RWPE2 (cell line): ENCODE measurements around the gene PRICKLE4.

Experiments
- ATAC-seq: fragments of 200-7000 bp; cut with Tn5 transposase; 3 replicates; pipeline ENCODE4 v1.9.1; 2021; ENCODE audit warnings: low read depth
- DNase-seq: peaks from one replicate; pipeline ENCODE4 v3.0.0-alpha.2; 2020; ENCODE audit warnings: low spot score
- H3K27ac ChIP-seq: fragments of 450-650 bp; 2 replicates; pipeline ENCODE4 v1.5.1; 2017; ENCODE audit warnings: mild to moderate bottlenecking; ENCODE audit not compliant: poor library complexity, severe bottlenecking
- H3K27me3 ChIP-seq: fragments of 250-450 bp; sonication (Bioruptor Pico); 2 replicates; pipeline ENCODE4 v1.5.1; 2021; ENCODE audit warnings: mild to moderate bottlenecking, moderate library complexity; ENCODE audit not compliant: insufficient read depth, poor library complexity, severe bottlenecking
- H3K36me3 ChIP-seq: fragments of 250-450 bp; sonication (Bioruptor Pico); 2 replicates; pipeline ENCODE4 v1.5.1; 2020; ENCODE audit warnings: low read depth, mild to moderate bottlenecking, moderate library complexity
- H3K4me1 ChIP-seq: fragments of 250-450 bp; sonication (Bioruptor Pico); 2 replicates; pipeline ENCODE4 v1.5.1; 2021; ENCODE audit warnings: mild to moderate bottlenecking, moderate library complexity; ENCODE audit not compliant: insufficient read depth, poor library complexity, severe bottlenecking
- H3K4me3 ChIP-seq: fragments of 250-450 bp; sonication (Bioruptor Pico); 2 replicates; pipeline ENCODE4 v1.5.1; 2021; ENCODE audit warnings: mild to moderate bottlenecking, moderate library complexity; ENCODE audit not compliant: severe bottlenecking
- H3K9me3 ChIP-seq: fragments of 250-450 bp; sonication (Bioruptor Pico); 2 replicates; pipeline ENCODE4 v1.5.1; 2021; ENCODE audit warnings: mild to moderate bottlenecking, moderate library complexity; ENCODE audit not compliant: severe bottlenecking
- TF ChIP-seq, protein P1 (sequence below): fragments of 450-650 bp; IDR thresholded peaks from one replicate; pipeline ENCODE4 v1.5.1; 2017; ENCODE audit warnings: mild to moderate bottlenecking, moderate library complexity; ENCODE audit not compliant: poor library complexity, severe bottlenecking

Gene PRICKLE4, protein sequence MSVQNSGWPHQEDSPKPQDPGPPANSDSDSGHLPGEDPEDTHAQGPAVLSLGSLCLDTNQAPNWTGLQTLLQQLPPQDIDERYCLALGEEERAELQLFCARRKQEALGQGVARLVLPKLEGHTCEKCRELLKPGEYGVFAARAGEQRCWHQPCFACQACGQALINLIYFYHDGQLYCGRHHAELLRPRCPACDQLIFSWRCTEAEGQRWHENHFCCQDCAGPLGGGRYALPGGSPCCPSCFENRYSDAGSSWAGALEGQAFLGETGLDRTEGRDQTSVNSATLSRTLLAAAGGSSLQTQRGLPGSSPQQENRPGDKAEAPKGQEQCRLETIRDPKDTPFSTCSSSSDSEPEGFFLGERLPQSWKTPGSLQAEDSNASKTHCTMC

GRCh38 chr6:41780551-41781365 lies at the start of gene PRICKLE4:
Gene PRICKLE4 (plus strand): TSS chr6:41780782. CDS start chr6:41783474, 2,692 bp downstream.
- Histone ChIP-seq H3K4me1 (peaks cover 9% of the 10 kb centered on the region), H3K9me3 (no peaks in the 10 kb centered on the region), H3K36me3 (peaks cover 23% of the 10 kb centered on the region), H3K27me3 (no peaks in the 10 kb centered on the region), H3K27ac (peak within 1 kb of the TSS; percentile 71), H3K4me3 (peak within 1 kb of the TSS; percentile 70)
- TF ChIP-seq, protein P1, sequence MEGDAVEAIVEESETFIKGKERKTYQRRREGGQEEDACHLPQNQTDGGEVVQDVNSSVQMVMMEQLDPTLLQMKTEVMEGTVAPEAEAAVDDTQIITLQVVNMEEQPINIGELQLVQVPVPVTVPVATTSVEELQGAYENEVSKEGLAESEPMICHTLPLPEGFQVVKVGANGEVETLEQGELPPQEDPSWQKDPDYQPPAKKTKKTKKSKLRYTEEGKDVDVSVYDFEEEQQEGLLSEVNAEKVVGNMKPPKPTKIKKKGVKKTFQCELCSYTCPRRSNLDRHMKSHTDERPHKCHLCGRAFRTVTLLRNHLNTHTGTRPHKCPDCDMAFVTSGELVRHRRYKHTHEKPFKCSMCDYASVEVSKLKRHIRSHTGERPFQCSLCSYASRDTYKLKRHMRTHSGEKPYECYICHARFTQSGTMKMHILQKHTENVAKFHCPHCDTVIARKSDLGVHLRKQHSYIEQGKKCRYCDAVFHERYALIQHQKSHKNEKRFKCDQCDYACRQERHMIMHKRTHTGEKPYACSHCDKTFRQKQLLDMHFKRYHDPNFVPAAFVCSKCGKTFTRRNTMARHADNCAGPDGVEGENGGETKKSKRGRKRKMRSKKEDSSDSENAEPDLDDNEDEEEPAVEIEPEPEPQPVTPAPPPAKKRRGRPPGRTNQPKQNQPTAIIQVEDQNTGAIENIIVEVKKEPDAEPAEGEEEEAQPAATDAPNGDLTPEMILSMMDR: no peak
- DNase-seq: no peak
- ATAC-seq: peak; percentile 42

- TF ChIP-seq, protein P1: no peak
- Histone ChIP-seq H3K36me3 (no peaks in the 10 kb centered on the region), H3K27ac (peak overlapping the region; percentile 9), H3K4me3 (no peak overlapping the region), H3K9me3 (no peaks in the 10 kb centered on the region), H3K27me3 (no peaks in the 10 kb centered on the region), H3K4me1 (peaks cover 21% of the 10 kb centered on the region)
- ATAC-seq: no peak
- no peak for DNase-seq
Observed at GRCh38 chr6:41731561-41732086, 49.0 kb upstream of the PRICKLE4 start.

DNA sequence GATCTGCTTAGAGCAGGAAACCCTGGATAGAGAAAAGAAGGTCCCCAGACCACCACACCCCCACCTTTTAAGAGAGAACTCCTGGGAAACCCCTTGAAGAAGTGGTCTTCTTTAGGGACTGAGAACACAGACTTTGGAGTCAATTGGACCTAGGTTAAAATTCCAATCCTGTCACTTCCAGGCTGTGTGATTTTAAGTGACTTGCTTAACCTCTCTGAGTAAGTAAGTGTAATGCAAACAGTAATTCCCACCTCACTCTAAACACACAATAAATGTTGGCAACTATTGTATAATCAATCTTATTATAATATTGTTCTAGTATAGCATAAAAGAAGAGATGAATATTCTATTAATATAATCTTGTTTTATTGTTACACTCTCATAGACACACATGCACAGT lies 48.4 kb upstream of the PRICKLE4 start:
- DNase-seq (no peak), ATAC-seq (no peak)
- H3K27me3 ChIP-seq: no peaks in the 10 kb centered on the region
- TF ChIP-seq, protein P1: no peak
- peak overlapping the region; percentile 9 for H3K27ac ChIP-seq
- no peaks in the 10 kb centered on the region for H3K36me3 ChIP-seq
- H3K9me3 ChIP-seq: no peaks in the 10 kb centered on the region
- H3K4me1 ChIP-seq: peaks cover 21% of the 10 kb centered on the region
- no peak overlapping the region for H3K4me3 ChIP-seq

DNA sequence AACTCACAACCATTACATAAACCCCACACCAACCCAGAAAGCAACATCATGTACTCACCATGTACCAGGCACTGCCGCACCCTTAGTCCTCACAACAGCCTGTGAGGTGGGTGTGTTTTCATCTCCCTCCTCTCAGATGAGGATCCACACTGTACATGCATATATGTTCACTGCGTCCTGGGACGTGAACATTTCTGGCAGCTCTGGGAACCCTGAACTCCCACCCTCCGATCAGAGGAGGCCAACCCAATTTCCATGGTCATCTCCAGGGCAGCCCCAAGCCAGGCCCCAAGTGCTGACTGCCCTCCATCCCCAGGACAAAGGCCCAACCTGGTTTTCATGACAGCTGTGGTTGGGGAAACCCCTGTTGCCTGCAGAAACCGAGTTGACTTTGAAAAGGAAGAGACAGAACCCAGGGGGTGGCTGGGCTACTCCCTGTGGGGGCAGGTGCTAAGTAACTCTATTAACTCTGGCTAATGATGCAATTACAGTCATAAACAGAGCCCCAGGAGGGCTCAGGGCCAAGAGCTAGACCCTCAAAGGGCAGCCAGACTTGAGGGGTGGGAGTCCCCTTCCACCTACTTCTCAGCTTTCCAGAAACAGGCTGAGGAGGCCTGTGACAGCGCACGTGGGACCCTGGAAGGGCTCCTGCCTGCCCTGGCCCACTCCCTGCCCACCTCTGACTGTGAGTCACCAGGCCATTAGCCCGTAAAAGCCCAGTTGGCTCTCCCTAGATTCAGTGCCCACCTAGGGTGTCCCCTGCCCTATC lies 47.8 kb upstream of the PRICKLE4 start:
- Histone ChIP-seq H3K4me1 (peaks cover 21% of the 10 kb centered on the region), H3K36me3 (no peaks in the 10 kb centered on the region), H3K4me3 (no peak overlapping the region), H3K27ac (peak overlapping the region; percentile 66), H3K9me3 (no peaks in the 10 kb centered on the region), H3K27me3 (no peaks in the 10 kb centered on the region)
- ATAC-seq (no peak), DNase-seq (no peak)
- TF ChIP-seq, protein P1: no peak
